Activated naive CD4-positive, alpha-beta T cell treated with anti-CD3 and anti-CD28 coated beads, Interleukin-2, amount 50 U/mL, for 72 hours (primary cell): ENCODE measurements around the gene CALML3. TPM values are rescaled to one million over a fixed set of nuclear protein-coding genes. Genes with fewer than 3 reads are reported as not detected.

Experiments
- ATAC-seq, 2 donors: fragments of 150-1000 bp; cut with Tn5 transposase; 2 replicates each; pipeline ENCODE4 v1.10.0; 2021; ENCODE audit warnings: mild to moderate bottlenecking in 2 of 2, moderate library complexity in 2 of 2
- DNase-seq, 2 donors: peaks; one replicate each; pipeline ENCODE4 v3.0.0; 2021 to 2022; ENCODE audit warnings: low spot score in 2 of 2
- H3K27ac Mint-ChIP-seq, 2 donors: one replicate each; pipeline ENCODE4 v1.8.0; 2022; ENCODE audit warnings: mild to moderate bottlenecking in 2 of 2, mixed read lengths in 2 of 2
- H3K36me3 Mint-ChIP-seq, 2 donors: one replicate each; pipeline ENCODE4 v1.8.0; 2022; ENCODE audit warnings: mixed read lengths in 2 of 2
- H3K9me3 Mint-ChIP-seq, 2 donors: one replicate each; pipeline ENCODE4 v1.8.0; 2022; ENCODE audit warnings: mixed read lengths in 2 of 2
- total RNA-seq, 2 donors: library from RNA; stranded (reverse); gene quantifications; one replicate each; pipeline ENCODE4 v1.2.3, GENCODE V29; 2022

Gene CALML3
- total RNA-seq, 2 donors from 2014 or later, result not detected

DNA sequence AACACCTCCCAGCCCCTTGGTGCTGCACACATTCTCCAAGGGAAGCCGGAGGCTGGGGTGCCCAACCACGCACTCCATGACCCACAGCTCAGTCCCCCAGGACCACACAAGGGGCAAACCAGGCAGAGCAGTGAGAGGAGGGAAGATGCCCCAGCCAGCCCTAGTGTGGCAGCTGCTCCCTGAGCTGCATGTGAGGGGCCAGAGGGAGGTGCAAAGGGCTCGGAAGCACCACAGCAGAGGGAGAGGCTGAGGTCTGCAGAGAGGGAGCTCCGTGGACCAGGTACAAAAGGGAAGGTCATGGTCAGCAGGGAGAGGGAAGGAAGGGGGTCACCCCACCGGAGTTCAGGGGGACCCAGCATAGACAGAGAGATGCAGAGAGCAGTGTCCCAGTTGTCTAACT, 23.9 kb upstream of the CALML3 start:
- H3K9me3 Mint-ChIP-seq, result no peaks in the 10 kb centered on the region
- no peak overlapping the region for H3K27ac Mint-ChIP-seq
- DNase-seq, result no peak
- H3K36me3 Mint-ChIP-seq, result no peaks in the 10 kb centered on the region
- no peak for ATAC-seq

DNA sequence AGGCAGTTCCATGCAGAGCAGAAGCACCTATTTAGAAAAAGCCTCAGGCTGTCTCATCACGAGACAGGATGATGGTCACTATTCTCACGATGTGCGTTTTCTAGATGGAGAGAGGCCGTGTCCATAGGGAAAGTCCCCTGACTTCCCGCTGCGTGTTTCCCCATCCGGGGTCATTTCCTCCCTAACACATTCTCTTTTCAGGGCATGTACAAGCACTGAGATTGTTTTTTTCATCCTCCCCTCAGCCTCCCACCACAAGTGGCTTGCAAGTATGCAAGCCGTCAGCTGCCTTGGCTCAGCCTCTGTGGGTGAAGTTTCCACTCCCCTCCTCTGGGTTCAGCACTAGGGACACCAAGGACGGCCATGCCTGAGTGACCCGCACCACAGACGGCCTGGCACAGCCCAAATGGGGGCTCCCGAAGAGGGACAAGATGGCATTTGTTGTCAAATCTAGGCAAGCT, 22.7 kb upstream of the CALML3 start:
- H3K36me3 Mint-ChIP-seq, result no peaks in the 10 kb centered on the region

DNA sequence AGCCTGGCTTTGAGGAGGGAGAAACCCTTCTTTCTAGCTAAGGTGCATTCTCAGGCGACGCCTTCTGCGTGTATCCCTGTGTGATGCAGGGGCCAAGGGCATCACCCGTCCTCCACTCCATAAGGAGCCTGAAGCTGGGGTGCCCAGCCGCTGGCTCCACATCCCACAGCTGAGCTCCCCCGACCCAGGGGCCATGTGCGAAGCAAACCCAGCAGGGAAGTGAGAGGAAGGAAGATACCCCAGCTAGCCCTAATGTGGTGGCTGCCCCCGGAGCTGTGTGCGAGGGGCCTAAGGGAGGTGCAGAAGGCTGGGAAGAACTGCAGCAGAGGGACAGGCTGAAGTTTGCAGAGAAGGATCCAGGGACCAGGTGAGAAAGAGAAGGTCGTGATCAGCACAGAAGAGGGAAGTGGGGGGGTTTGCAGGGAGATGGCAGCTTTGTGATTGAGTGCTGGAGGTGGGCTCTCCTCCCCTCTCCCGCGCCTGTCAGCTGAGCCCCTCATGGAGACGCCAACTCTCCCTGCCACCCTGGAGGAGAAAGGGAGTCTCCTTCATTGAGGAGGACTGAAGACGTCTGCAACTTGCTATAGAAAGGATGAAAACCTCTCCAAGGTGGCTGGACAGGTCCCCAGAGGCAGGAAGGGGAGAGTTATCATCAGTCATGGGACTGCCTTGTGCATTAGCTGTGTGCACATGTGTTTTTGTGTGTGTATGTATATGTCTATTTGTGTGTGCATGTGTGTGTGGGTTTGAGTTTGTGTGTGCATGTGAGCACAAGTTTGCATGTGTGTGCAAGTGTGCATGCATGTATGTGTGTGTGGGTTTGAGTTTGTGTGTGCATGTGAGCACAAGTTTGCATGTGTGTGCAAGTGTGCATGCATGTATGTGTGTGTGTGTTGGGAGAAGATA, 21.9 kb upstream of the CALML3 start:
- no peaks in the 10 kb centered on the region for H3K9me3 Mint-ChIP-seq
- DNase-seq (no peak), ATAC-seq (no peak)
- no peak overlapping the region for H3K27ac Mint-ChIP-seq
- H3K36me3 Mint-ChIP-seq, result no peaks in the 10 kb centered on the region

More for the DNA sequence above, 22.7 kb upstream of the CALML3 start:
- ATAC-seq (no peak), DNase-seq (no peak)
- H3K27ac Mint-ChIP-seq, result no peak overlapping the region
- no peaks in the 10 kb centered on the region for H3K9me3 Mint-ChIP-seq

DNA sequence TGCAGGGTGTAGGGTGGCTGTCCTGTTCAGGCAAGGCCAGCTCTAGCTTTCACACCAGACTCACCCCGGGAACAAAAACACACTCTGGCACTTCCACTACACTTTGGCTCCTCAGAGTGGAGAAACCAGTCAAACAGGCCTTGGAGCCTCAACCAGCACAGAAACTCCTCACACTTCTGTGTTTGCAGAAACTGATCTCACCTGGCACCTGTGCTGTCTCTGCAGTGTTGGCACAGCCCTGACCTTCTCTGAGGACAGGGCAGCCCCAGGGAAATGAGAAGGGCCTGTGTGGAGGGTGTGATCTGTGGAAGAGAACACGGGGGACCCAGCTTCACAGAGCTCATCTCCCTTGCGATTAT, 21.3 kb upstream of the CALML3 start:
- DNase-seq (no peak), ATAC-seq (no peak)
- H3K27ac Mint-ChIP-seq, result peak overlapping the region in 1 of 2 donors; percentile 7
- no peaks in the 10 kb centered on the region for H3K9me3 Mint-ChIP-seq
- H3K36me3 Mint-ChIP-seq, result no peaks in the 10 kb centered on the region

DNA sequence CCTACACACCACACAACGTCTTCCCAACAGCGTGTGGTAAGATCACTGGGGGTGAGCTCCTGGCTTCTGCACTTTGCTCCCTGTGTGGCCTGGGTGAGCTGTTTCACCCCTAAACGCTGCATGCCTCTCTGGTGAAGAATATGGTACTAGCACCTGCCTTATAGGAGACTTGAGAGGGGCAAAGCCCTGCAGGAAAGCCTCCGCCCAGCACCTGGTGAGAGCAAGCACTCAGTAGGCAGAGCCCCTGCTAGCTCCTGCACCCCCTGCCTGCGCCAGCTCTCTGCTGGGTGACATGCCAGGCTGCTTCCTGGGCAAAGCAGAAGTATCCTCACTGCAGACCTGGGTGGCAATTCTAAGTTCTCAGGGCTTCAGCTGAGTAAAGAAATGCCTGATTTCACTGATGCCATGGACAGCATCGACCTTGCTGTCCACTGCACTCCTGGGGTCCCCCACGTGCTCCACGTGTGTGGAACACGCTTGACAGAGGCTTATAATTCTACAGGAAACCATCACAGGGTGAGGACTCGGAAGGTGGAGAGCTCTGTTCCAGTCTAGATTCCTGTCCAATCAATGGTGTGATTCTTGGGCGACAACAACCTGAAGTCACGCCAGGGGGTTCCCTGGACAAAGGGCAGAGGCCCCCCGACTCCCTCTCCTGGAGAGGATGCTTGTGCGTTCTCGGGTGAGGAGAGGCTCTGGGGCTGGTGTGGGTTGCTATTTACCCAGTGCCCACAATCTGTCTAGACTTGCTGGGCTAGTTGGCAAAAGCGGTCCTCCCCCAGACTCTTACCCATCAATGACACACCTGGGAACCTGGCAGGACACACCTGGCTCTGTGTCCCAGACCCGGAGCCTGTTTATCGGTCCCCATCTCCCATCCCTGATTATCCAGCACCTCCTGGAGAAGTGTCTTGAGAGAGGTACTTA, 20.4 kb upstream of the CALML3 start:
- Mint-ChIP-seq H3K9me3 (no peaks in the 10 kb centered on the region), H3K27ac (no peak overlapping the region), H3K36me3 (no peaks in the 10 kb centered on the region)
- ATAC-seq (no peak), DNase-seq (no peak)

DNA sequence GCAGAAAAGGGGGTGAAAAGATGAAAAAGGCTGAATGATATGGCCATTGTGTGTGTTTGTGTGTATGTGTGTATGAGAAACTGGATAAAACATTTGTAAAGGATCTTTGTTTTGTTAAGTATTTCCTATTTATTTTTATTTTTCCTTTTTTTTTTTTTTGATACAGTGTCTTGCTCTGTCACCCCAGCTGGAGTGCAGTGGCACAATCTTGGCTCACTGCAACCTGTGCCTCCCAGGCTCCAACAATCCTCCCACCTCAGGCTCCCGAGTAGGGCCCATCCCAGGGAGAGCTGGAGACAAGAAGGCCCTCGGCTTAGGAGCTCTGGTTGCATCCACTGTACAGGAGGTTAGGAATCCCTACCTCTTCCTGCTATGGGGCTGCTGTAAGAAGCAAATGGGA, 18.5 kb upstream of the CALML3 start:
- Mint-ChIP-seq H3K27ac (no peak overlapping the region), H3K36me3 (no peaks in the 10 kb centered on the region)
- ATAC-seq, result no peak

DNA sequence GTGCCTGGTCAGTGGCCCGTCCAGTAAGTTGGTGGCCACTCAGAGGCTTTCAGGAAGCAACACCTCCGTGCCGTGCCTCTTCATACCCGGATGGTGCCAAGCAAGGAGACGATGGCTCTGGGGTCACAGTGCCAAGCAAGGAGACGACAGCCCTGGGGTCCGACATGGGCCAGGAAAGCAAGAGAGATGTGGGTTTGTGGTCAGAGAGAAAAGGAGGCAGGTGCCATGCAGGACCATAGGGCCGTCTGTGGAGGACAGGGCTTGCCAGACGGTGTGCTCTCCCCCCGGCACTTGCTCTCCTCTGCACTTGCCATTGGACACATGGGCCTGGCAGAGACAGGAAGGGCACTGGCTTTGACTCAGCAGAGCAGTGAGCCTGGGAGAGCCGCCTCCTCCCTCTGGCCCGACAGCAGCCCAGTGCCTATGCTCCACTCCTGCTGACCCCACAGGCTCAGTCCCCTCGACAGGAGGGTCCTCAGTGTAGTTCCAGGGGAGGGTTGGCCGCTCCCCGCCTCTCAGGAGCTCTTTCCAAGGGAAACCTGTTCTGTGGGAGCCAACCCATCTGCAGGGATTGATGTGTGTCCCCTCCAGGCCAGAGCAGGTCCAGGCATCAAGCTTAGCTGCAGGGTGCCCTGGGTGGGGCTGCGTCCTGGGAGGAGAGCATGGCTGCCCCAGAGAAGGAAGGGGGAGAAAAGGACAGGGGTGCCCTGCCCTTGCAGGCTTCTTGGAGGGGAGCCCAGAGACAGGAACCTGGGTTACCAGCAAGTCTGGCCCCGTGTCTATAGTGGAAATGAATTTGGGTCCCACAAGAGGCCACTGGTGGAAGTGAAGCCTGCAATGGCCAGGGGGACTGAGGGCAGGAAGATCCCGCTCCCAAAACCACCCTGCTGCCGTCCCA, 17.8 kb upstream of the CALML3 start:
- DNase-seq (no peak), ATAC-seq (no peak)
- H3K36me3 Mint-ChIP-seq, result no peaks in the 10 kb centered on the region
- H3K27ac Mint-ChIP-seq, result no peak overlapping the region
- H3K9me3 Mint-ChIP-seq, result no peaks in the 10 kb centered on the region

More for the DNA sequence above, 18.5 kb upstream of the CALML3 start:
- H3K9me3 Mint-ChIP-seq, result no peaks in the 10 kb centered on the region
- DNase-seq, result no peak

DNA sequence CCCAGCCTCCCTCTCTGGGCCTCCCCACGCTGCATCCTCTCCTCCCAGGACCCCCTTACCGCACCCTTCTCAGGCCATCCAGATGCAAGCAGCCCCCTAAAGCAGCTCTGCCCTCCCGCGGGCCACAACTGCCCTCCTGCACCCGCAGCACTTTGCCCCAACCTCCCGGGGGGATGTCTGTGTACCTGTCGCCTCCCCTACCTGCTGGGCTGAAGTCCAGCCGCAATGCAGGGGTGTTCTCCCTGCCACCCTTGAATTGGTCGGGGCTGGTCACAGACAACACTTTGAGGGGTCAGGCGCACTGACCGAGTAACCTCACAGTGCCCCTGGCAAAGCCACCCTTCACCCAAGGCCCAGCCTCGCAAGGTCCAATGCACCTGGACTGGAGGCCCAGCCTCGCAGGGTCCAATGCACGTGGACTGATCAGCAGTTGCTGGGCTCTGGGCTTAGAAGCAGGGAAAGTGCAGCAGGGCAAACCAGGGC, 17.1 kb upstream of the CALML3 start:
- H3K27ac Mint-ChIP-seq, result no peak overlapping the region
- H3K9me3 Mint-ChIP-seq, result no peaks in the 10 kb centered on the region
- no peaks in the 10 kb centered on the region for H3K36me3 Mint-ChIP-seq
- ATAC-seq (no peak), DNase-seq (no peak)

DNA sequence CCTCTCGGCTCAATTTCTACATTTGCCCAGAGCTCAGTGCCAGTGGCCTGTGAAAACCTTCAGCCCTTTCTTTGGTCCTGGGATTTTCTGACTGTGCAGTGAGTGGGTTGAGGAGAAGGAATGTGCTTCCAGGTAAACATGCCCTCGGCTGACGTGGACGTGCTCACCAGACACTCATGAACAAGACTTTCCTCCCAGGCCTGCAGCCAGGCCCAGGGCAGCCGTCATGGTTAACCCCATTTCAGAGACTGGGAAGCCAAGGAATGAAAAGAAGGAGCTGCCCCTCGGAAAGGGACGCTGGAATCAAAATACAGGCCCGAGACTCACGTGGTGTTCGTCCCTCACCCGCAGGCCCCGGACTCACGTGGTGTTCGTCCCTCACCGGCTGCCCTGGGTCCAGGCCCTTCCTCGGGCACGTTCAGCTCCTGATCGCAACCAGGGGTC, 16.6 kb upstream of the CALML3 start:
- no peaks in the 10 kb centered on the region for H3K36me3 Mint-ChIP-seq
- DNase-seq, result no peak
- no peak for ATAC-seq
- no peaks in the 10 kb centered on the region for H3K9me3 Mint-ChIP-seq
- H3K27ac Mint-ChIP-seq, result no peak overlapping the region

DNA sequence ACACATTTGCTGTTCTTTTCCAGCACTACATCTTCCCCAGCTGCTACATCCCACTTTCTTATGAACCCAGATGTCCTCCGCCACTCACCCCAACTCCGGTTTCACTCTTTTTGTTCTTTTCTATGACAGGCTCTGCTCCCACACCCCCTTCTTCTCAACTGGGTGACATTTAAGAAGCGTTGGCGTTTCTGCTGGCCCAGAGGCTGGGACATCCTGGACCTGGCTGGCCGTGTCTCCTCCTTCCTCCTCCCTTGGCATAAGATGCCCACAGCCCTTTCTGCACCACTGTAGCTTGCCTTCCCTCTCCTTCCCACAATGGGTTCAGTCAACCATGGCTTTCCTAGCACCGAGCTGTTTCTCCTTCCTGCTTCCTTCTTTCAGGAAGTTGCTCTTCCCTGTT, 16.0 kb upstream of the CALML3 start:
- no peak overlapping the region for H3K27ac Mint-ChIP-seq
- ATAC-seq, result no peak
- DNase-seq, result no peak

DNA sequence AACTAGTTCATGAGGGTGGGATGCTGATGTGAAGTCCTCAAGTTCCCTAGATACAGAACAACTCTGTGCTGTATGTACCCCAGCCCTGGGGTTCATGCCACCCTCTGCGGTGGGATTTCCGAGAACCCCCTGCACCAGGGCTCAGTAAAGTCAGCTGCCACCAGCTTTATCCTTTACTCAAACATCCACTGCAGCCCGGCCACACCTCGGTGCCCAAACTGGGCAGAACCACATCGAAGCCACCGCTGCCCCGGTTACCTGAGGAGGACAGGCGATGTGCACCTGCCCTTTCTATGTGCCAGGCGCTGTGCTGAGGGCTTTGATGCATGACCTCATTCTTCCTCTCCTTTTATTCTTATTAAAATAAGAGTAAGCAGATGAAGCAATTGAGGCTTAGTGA, 15.5 kb upstream of the CALML3 start:
- ATAC-seq, result no peak
- H3K9me3 Mint-ChIP-seq, result no peaks in the 10 kb centered on the region
- H3K27ac Mint-ChIP-seq, result no peak overlapping the region
- DNase-seq, result no peak
- H3K36me3 Mint-ChIP-seq, result no peaks in the 10 kb centered on the region

More for the DNA sequence above, 16.0 kb upstream of the CALML3 start:
- Mint-ChIP-seq H3K36me3 (no peaks in the 10 kb centered on the region), H3K9me3 (no peaks in the 10 kb centered on the region)

DNA sequence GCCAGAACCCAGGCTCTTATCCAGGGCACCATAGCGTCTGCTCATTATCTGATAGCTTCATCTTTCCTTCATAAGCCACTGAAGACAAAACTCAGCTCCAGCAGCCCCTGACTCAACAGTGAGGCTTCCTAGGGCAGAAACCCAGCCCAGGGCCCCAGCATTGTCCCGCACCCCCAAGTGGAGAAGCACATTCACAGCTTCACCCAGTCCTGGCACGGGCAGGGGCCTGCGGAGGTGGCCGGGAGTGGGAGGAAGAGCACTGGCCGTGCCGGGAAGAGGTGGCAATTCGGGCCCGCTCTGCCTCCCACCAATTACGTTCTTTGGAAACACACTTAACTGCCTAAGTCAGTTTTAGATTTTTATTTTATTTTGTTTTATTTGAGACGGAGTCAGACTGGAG, 15.1 kb upstream of the CALML3 start:
- DNase-seq, result no peak

DNA sequence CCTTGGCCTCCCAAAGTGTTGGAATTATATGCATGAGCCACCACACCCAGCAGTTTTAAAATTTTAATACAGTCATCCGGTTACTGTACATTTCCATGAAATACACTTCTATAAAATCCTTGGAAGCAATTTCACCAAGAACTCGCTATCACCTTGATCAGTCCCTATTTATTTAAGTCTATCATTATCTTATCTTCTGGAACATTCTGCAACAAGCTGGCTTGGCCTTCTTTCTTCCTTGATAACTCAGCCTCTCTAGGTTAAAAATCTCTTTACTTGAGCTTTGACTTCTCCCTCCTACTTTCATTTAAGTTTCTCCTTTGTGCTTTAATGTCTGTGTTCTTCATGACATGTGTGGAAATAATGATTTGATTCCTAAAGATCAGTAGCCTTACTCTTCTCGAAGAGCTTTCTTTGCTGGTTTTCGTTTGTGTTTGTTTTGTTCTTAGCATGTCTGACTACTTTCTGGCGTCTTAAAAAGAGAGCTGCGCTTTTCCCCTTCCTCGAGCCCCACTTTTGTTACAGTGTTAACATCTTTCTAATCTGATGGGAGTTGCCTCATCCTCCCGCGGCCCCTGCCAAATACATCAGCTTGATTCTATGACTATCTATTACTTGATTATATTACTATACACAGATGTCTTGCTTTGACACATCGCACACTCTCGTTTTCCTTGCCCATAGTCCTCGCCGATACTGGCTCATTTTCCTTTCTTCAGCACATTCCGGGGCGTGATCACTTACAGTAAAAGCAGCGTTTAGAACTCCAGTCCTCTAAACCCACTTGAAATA, 14.3 kb upstream of the CALML3 start:
- no peaks in the 10 kb centered on the region for H3K9me3 Mint-ChIP-seq
- no peak for DNase-seq
- ATAC-seq, result no peak
- H3K27ac Mint-ChIP-seq, result no peak overlapping the region
- no peaks in the 10 kb centered on the region for H3K36me3 Mint-ChIP-seq

More for the DNA sequence above, 15.1 kb upstream of the CALML3 start:
- no peaks in the 10 kb centered on the region for H3K9me3 Mint-ChIP-seq
- no peak for ATAC-seq
- H3K27ac Mint-ChIP-seq, result no peak overlapping the region
- no peaks in the 10 kb centered on the region for H3K36me3 Mint-ChIP-seq

DNA sequence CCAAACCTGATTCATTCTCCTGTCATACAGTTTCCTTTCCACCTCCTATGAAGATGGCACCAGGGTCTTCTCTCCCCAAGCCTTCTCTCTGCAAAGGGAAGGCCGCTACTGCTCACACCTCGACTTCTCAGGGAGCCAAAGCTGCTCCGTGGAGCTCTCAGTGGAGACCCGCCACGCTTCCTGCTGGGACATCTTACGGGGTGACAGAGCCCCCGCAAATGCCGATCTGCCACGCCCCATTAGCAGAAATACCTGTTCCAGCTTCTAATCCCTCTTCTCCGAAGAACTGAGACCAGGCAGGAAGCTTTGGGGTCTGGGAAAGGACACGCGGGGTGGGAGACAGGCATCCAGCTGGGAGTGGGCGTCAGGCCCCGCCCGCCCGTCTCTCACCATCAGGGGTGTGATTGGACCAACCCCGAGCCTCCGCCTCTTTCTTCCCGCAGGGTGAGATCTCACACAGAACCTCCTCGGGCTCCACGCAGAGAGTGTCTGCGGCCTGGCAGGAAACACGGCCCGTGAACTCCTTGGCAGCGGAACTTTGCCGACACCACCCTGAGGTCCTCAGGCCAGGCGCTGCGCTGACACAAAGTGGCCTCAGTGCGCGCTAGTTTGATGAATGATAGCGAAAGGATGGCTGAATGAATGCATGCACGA, 13.4 kb upstream of the CALML3 start:
- DNase-seq (no peak), ATAC-seq (no peak)
- H3K27ac Mint-ChIP-seq, result no peak overlapping the region
- no peaks in the 10 kb centered on the region for H3K9me3 Mint-ChIP-seq
- H3K36me3 Mint-ChIP-seq, result no peaks in the 10 kb centered on the region

DNA sequence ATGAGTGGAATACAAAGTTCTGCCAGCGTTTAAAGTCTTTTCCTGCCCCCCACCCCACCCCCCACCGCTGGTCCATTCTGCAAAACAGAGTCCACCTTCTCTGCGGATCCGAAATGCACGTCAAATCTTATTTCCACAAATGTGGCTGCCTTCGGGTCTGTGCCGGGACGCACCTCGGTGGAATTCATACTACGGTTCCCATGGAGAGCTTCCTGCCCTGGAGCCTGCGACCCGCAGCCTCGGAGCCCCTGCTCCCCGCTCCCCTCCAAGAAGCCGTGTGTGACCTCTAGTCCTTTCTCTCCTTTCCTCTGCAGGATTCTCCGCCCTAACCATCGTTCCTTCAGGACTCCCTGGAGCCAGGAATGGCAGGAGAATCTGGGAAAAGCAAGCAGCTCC, 12.9 kb upstream of the CALML3 start:
- DNase-seq, result no peak
- Mint-ChIP-seq H3K27ac (no peak overlapping the region), H3K9me3 (no peaks in the 10 kb centered on the region), H3K36me3 (no peaks in the 10 kb centered on the region)
- no peak for ATAC-seq
